Measurements from ENCODE around the gene PCSK6.

The PCSK6 gene

DNA sequence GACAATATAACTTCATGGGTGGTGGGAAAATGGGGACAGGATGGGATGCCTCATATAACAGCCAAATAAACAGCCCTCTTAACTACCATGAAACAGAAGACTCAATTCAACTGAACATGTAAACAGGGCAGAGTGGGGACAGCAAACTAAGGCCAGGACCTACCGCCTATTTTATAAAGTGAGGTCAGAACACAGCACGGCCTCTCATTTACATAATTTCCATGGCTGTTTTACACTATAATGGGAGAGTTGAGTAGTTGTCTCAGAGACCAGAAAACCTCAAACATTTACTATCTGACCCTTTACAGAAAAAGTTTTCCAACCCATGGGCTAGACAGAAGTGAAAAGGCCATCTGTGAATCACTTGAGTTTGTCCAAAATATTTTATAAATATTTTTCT, 137.8 kb downstream of the PCSK6 start:
- no peak for ATAC-seq
- no peak for TF ChIP-seq CSDC2 (CRISPR knock-in tag; IDR thresholded peaks at IDR 0.05)
- no peak for TF ChIP-seq ZNF565 (CRISPR knock-in tag; conservative IDR thresholded peaks at IDR 0.05; ENCODE audit: low read depth)
- no peak for TF ChIP-seq ZFP3 (CRISPR knock-in tag; IDR thresholded peaks at IDR 0.05)
- TF ChIP-seq ZNF70 (CRISPR knock-in tag; IDR thresholded peaks at IDR 0.05): no peak
- TF ChIP-seq TCF4 (CRISPR knock-in tag; IDR thresholded peaks at IDR 0.05; ENCODE audit: borderline replicate concordance): no peak
- TF ChIP-seq ZFP30 (CRISPR knock-in tag; IDR thresholded peaks at IDR 0.05): no peak
- no peak for TF ChIP-seq SNAI2 (CRISPR knock-in tag; IDR thresholded peaks at IDR 0.05)
- TF ChIP-seq ARNTL (CRISPR knock-in tag; IDR thresholded peaks at IDR 0.05; ENCODE audit: borderline replicate concordance, low read depth): no peak
- no peak for TF ChIP-seq TOX (CRISPR knock-in tag; IDR thresholded peaks at IDR 0.05; ENCODE audit: borderline replicate concordance)

- no peak for ATAC-seq
- no peak for TF ChIP-seq GLIS3 (CRISPR knock-in tag; IDR thresholded peaks at IDR 0.05)
- TF ChIP-seq ZFP3 (CRISPR knock-in tag; IDR thresholded peaks at IDR 0.05): no peak
- TF ChIP-seq RARB (CRISPR knock-in tag; IDR thresholded peaks at IDR 0.05): no peak
- TF ChIP-seq, protein P1, sequence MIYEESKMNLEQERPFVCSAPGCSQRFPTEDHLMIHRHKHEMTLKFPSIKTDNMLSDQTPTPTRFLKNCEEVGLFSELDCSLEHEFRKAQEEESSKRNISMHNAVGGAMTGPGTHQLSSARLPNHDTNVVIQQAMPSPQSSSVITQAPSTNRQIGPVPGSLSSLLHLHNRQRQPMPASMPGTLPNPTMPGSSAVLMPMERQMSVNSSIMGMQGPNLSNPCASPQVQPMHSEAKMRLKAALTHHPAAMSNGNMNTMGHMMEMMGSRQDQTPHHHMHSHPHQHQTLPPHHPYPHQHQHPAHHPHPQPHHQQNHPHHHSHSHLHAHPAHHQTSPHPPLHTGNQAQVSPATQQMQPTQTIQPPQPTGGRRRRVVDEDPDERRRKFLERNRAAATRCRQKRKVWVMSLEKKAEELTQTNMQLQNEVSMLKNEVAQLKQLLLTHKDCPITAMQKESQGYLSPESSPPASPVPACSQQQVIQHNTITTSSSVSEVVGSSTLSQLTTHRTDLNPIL (CRISPR knock-in tag; IDR thresholded peaks at IDR 0.05; ENCODE audit: low read depth): no peak
- TF ChIP-seq POU6F1 (CRISPR knock-in tag; IDR thresholded peaks at IDR 0.05; ENCODE audit: borderline replicate concordance, low read depth): no peak
- no peak for TF ChIP-seq OSR1 (CRISPR knock-in tag; IDR thresholded peaks at IDR 0.05)
- TF ChIP-seq TSHZ2 (CRISPR knock-in tag; IDR thresholded peaks at IDR 0.05): no peak
- TF ChIP-seq ZNF8 (CRISPR knock-in tag; IDR thresholded peaks at IDR 0.05): no peak
- no peak for TF ChIP-seq ESRRG (CRISPR knock-in tag; IDR thresholded peaks at IDR 0.05)
- no peak for TF ChIP-seq ZC3H10 (CRISPR knock-in tag; IDR thresholded peaks at IDR 0.05)
- TF ChIP-seq ZFP30 (CRISPR knock-in tag; IDR thresholded peaks at IDR 0.05): no peak
- TF ChIP-seq TCF4 (CRISPR knock-in tag; IDR thresholded peaks at IDR 0.05; ENCODE audit: borderline replicate concordance): no peak
- TF ChIP-seq ISL1 (CRISPR knock-in tag; IDR thresholded peaks at IDR 0.05): no peak
Observed at GRCh38 chr15:101349047-101349951, 140.2 kb downstream of the PCSK6 start.

DNA sequence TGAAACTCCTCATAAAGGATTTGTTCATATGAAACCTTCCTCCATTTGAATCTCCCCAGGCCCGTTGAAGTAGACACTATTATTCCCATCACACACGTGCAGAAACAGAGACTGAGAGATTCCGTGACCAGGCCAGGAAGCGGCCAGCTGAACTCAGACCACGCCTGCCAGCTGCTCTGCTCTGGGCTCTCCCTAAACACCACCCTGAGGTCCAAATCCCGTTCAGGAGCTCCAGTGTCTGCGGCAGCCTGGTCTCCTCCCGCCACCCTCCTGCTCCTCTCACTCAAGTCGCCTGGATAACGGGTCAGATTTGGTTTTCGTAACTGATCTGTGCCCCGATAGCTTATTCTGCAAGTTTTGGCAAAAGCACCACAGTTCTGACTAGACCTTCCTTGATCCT, 140.9 kb downstream of the PCSK6 start:
- no peak for ATAC-seq
- TF ChIP-seq ZNF565 (CRISPR knock-in tag; conservative IDR thresholded peaks at IDR 0.05; ENCODE audit: low read depth) (no peak), TSHZ2 (CRISPR knock-in tag; IDR thresholded peaks at IDR 0.05) (no peak), CSRNP3 (CRISPR knock-in tag; IDR thresholded peaks at IDR 0.05) (no peak), ARNTL (CRISPR knock-in tag; IDR thresholded peaks at IDR 0.05; ENCODE audit: borderline replicate concordance, low read depth) (no peak), PPARA (CRISPR knock-in tag; IDR thresholded peaks at IDR 0.05; ENCODE audit: borderline replicate concordance) (no peak), ZNF70 (CRISPR knock-in tag; IDR thresholded peaks at IDR 0.05) (no peak), ISL1 (CRISPR knock-in tag; IDR thresholded peaks at IDR 0.05) (no peak), POU6F1 (CRISPR knock-in tag; IDR thresholded peaks at IDR 0.05; ENCODE audit: borderline replicate concordance, low read depth) (no peak), TOX (CRISPR knock-in tag; IDR thresholded peaks at IDR 0.05; ENCODE audit: borderline replicate concordance) (no peak), OSR1 (CRISPR knock-in tag; IDR thresholded peaks at IDR 0.05) (no peak), ZFP30 (CRISPR knock-in tag; IDR thresholded peaks at IDR 0.05) (no peak), ZC3H10 (CRISPR knock-in tag; IDR thresholded peaks at IDR 0.05) (no peak)
- TF ChIP-seq, protein P2, sequence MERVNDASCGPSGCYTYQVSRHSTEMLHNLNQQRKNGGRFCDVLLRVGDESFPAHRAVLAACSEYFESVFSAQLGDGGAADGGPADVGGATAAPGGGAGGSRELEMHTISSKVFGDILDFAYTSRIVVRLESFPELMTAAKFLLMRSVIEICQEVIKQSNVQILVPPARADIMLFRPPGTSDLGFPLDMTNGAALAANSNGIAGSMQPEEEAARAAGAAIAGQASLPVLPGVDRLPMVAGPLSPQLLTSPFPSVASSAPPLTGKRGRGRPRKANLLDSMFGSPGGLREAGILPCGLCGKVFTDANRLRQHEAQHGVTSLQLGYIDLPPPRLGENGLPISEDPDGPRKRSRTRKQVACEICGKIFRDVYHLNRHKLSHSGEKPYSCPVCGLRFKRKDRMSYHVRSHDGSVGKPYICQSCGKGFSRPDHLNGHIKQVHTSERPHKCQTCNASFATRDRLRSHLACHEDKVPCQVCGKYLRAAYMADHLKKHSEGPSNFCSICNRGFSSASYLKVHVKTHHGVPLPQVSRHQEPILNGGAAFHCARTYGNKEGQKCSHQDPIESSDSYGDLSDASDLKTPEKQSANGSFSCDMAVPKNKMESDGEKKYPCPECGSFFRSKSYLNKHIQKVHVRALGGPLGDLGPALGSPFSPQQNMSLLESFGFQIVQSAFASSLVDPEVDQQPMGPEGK (CRISPR knock-in tag; IDR thresholded peaks at IDR 0.05; ENCODE audit: borderline replicate concordance): no peak

Measured in SK-N-SH treated with all-trans-retinoic acid at 6 μM for 48 hours (cell line).